ENCODE data around the gene CHPT1. TPM values are rescaled to one million over a fixed set of nuclear protein-coding genes. Genes with fewer than 3 reads are reported as not detected.

The CHPT1 gene
- 10 to 100 TPM; 62.0 to 74.2 TPM for total RNA-seq

DNA sequence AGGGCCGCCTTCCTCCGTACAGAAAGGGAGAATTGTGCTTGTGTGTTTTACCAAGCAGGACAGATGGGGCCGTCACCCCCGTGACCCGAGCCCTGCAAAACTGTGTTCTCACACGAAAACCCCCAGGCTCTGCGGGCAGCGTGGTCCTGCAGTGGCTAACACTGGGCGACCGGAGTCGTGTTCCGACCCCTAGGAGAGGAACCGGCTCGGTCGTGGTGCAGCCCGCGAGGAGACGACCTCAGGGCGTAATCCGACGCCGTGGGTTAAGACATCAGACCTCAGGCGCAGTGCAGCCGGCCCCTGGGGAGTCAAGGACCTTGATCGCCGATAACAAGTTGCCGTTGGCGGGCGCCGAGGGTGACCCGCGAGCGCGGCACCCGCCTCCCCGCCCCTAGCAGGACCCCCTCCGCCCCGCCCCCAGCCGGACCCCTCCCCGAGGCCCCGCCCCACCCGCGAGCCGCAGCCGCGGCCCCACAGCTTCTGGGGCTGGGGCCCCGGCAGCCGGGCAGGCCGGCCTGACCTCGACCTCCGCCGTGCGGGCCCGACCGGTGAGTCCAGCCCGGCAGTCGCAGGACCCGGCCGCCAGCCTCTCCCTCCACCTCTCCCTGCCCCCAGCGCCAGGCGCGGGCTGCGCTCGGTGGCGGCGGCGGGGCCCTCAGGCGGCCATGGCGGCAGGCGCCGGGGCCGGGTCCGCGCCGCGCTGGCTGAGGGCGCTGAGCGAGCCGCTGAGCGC lies at the start of gene CHPT1:
TSS of gene CHPT1 (plus strand) at position 444 of the 733 bp plus-strand sequence. CDS start at position 666, 222 bp downstream.
- no peaks in the 10 kb centered on the region for H3K27me3 ChIP-seq
- peaks cover 35% of the 10 kb centered on the region for H3K4me1 ChIP-seq
- ATAC-seq, result peak; percentile 77
- peak within 1 kb of the TSS; percentile 81 to 93 (median 90) for H3K27ac ChIP-seq
- WGBS, 2 donors, result 0 to 1% methylated on average over 5 to 67 of the region's 80 CpGs
- no peaks in the 10 kb centered on the region for H3K36me3 ChIP-seq (replicated peaks in 1 of 2; ENCODE audit: insufficient read depth in 1 of 2, low read depth in 2 of 2)
- DNase-seq, result peak; percentile 76 to 87 (median 85)
- TF ChIP-seq CTCF (IDR thresholded peaks at IDR 0.05), result peak in 2 of 7 experiments; percentile 5 to 16
- peak; percentile 32 to 60 (median 59) for TF ChIP-seq POLR2A (IDR thresholded peaks at IDR 0.05)
- H3K9me3 ChIP-seq, result no peaks in the 10 kb centered on the region
- peak within 1 kb of the TSS; percentile 78 to 81 for H3K4me3 ChIP-seq
- intact Hi-C loops (cut with DNase I), result no loop called here

GRCh38 chr12:101647711-101648110 lies 49.7 kb upstream of the CHPT1 start:
- ATAC-seq (no peak), DNase-seq (no peak)
- Histone ChIP-seq H3K27ac (no peak overlapping the region), H3K36me3 (replicated peaks in 1 of 2; ENCODE audit: insufficient read depth in 1 of 2, low read depth in 2 of 2) (no peaks in the 10 kb centered on the region), H3K4me1 (peaks cover under 1% of the 10 kb centered on the region), H3K4me3 (no peak overlapping the region), H3K9me3 (no peaks in the 10 kb centered on the region), H3K27me3 (no peaks in the 10 kb centered on the region)
- 96 to 97% methylated on average over 2 of the region's 2 CpGs for WGBS, 2 donors
- intact Hi-C loops (cut with DNase I), result no loop called here
- TF ChIP-seq CTCF (IDR thresholded peaks at IDR 0.05) (no peak), POLR2A (IDR thresholded peaks at IDR 0.05) (no peak)

DNA sequence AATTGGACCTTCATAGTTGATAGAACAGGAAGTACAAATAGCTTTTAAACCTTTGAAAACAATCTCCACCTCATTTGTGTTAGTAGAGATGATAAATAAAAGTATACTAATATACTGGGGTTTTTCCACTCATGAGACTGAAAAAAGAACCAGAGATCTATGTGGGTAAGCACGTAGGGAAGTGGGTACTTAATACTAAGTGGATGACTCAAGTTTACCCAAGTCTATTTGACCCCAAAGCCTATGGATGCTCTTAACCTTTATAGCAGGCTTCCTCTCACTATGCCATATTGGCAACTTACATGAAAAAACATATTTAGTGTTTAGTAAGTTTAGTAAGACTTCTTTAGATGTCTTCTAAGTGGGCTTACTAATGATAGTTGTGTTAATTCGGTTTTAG lies 49.2 kb upstream of the CHPT1 start:
- ATAC-seq, result no peak
- Histone ChIP-seq H3K4me3 (no peak overlapping the region), H3K4me1 (no peaks in the 10 kb centered on the region), H3K9me3 (no peaks in the 10 kb centered on the region), H3K27me3 (no peaks in the 10 kb centered on the region), H3K27ac (no peak overlapping the region), H3K36me3 (replicated peaks in 1 of 2; ENCODE audit: insufficient read depth in 1 of 2, low read depth in 2 of 2) (no peaks in the 10 kb centered on the region)
- 54 to 67% methylated on average over 2 of the region's 2 CpGs for WGBS, 2 donors
- no peak for DNase-seq
- intact Hi-C loops (cut with DNase I), result no loop called here
- TF ChIP-seq POLR2A (IDR thresholded peaks at IDR 0.05) (no peak), CTCF (IDR thresholded peaks at IDR 0.05) (no peak)

- H3K4me1 ChIP-seq, result no peaks in the 10 kb centered on the region
- no peak overlapping the region for H3K27ac ChIP-seq
- 69 to 87% methylated on average over 4 of the region's 4 CpGs for WGBS, 2 donors
- DNase-seq, result no peak
- no peak for ATAC-seq
- H3K4me3 ChIP-seq, result no peak overlapping the region
- TF ChIP-seq CTCF (IDR thresholded peaks at IDR 0.05) (no peak), POLR2A (IDR thresholded peaks at IDR 0.05) (no peak)
- no peaks in the 10 kb centered on the region for H3K27me3 ChIP-seq
- no peaks in the 10 kb centered on the region for H3K9me3 ChIP-seq
- intact Hi-C loops (cut with DNase I), result no loop called here
- no peaks in the 10 kb centered on the region for H3K36me3 ChIP-seq (replicated peaks in 1 of 2; ENCODE audit: insufficient read depth in 1 of 2, low read depth in 2 of 2)
Measured at GRCh38 chr12:101650346-101651117, 46.9 kb upstream of the CHPT1 start.
